Esophagus muscularis mucosa (tissue), 4 donors: Measurements from ENCODE around the gene C1QTNF9.

Source experiments
- EP300 ChIP-seq: sonication (generic); formaldehyde crosslinking; IDR thresholded peaks from one replicate; pipeline ENCODE4 v1.6.1; 2017; ENCODE audit warnings: antibody characterized with exemption
- POLR2A ChIP-seq: fragments of 450-650 bp; IDR thresholded peaks from one replicate; pipeline ENCODE4 v1.6.1; 2017; ENCODE audit warnings: antibody characterized with exemption, moderate library complexity, mild to moderate bottlenecking, low read depth
- POLR2AphosphoS5 ChIP-seq, 2 donors: sonication (generic); formaldehyde crosslinking; IDR thresholded peaks; one replicate each; pipeline ENCODE4 v1.6.1; 2017; ENCODE audit warnings: antibody characterized with exemption in 2 of 2
- TF ChIP-seq, protein P1 (sequence below), 3 experiments: fragments of 200-600 bp in 2 of 3; fragments of 450-650 bp in 1 of 3; sonication (generic) in 2 of 3; IDR thresholded peaks; one replicate each; pipeline ENCODE4 v1.5.1; 2017 to 2019; ENCODE audit warnings: antibody characterized with exemption in 3 of 3, mild to moderate bottlenecking in 2 of 3, moderate library complexity in 1 of 3

DNA sequence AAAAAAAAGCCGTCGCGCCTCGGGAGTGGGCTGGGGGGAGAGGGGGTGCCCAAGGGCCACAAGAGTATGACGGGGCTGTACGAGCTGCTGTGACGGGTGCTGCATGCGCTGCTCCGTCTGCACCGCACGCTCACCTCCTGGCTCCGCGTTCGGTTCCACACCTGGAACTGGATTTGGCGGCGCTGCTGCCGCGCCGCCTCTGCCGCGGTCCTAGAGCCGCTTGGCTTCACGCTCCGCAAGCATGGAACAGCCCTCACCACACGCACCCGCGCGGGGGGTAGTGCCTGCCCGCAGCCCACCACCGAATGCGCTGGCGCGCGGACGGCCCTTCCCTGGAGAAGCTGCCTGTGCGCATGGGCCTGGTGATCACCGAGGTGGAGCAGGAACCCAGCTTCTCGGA lies 18.8 kb downstream of the C1QTNF9 start:
- TF ChIP-seq, protein P1, sequence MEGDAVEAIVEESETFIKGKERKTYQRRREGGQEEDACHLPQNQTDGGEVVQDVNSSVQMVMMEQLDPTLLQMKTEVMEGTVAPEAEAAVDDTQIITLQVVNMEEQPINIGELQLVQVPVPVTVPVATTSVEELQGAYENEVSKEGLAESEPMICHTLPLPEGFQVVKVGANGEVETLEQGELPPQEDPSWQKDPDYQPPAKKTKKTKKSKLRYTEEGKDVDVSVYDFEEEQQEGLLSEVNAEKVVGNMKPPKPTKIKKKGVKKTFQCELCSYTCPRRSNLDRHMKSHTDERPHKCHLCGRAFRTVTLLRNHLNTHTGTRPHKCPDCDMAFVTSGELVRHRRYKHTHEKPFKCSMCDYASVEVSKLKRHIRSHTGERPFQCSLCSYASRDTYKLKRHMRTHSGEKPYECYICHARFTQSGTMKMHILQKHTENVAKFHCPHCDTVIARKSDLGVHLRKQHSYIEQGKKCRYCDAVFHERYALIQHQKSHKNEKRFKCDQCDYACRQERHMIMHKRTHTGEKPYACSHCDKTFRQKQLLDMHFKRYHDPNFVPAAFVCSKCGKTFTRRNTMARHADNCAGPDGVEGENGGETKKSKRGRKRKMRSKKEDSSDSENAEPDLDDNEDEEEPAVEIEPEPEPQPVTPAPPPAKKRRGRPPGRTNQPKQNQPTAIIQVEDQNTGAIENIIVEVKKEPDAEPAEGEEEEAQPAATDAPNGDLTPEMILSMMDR (IDR thresholded peaks at IDR 0.05): no peak
- TF ChIP-seq POLR2A (no peak), POLR2AphosphoS5 (IDR thresholded peaks at IDR 0.05) (no peak), EP300 (no peak)
